ENCODE measurements around the gene PPP6R1.
A peak's percentile ranks its signal among the peaks of the same experiment; 100 is the strongest.

The PPP6R1 gene

GRCh38 chr19:55279770-55280643 lies 21.2 kb upstream of the PPP6R1 start, which contains the start of gene HSPBP1:
TSS of gene HSPBP1 (minus strand) at chr19:55280110. CDS start at chr19:55279608, 502 bp downstream.
- DNase-seq = peak; percentile 98

DNA sequence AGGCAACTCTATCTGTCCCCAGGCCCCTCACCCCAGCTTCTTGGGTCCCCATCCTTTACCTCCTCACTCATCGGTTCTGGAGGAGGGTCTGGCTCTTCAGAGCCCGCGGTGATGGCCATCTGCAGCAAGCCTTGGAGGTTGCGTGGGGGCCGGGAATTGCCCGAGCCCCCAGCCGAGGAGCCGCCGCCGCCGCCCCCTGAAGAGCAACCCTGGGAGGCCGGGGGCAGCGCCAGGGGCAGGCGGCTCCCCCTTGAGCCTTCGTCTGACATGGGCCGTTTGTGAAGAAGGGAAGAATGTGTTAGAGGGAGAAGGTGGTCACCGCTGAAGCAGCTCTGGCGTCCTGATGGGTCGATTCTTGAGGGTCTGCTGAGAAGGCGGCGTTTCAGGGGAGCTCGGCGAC lies 20.5 kb upstream of the PPP6R1 start:
- DNase-seq = no peak

- DNase-seq = no peak
These were observed 19.7 kb upstream of the PPP6R1 start for GRCh38 chr19:55278391-55279135.

DNA sequence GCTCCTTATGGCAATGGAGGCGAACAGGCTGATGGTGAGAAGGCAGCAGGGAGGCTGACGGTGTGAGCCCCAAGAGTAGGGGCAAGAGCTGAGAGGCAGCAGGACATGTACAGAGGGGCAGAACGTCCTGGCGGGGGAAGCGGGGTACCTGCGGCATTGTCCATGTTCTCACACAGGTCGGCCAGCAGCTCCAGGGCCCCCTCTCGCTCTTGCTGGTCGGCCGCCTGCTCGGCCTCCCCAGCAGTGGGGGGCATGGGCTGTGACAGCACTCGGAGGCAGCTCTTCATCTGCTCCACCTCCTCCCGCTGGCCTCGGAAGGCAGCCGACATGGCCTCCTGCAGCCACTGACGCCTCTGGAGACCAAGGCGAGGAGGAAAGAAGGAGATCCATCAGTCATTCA lies 18.7 kb upstream of the PPP6R1 start:
- DNase-seq = no peak

DNA sequence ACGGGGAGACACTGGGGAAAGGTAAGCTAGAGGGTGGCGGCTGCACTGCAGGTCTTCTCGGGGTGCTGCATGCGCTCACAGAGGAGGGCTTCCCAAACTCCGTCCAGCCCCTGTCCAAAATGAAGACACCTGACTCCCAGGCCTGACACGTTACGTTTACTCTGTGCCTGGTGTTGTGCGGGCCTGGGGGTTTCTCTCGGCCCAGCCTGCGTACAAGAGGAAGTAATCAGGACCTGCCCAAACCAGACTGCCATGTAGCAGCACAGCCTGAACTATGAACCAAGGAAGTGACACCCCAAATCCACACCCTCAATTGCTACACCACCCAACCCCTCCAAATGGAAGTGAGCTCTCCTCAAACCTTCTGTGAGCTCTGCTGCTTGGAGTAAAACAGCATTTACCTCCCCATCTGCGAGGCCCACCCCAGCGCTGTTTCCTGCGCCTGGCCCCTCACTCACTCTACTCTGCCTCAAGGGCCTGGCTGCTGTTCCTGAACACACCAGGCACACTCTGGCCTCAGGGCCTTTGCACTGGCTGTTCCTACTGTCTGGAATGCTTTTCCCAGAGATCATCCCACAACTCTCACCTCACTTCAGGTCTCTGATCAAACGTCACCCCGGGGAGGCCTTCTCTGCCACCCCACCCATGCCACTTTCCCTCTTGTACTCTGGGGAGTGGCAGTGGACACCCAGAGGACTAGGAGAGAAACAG lies 18.1 kb upstream of the PPP6R1 start:
- no peak for DNase-seq

GRCh38 chr19:55275851-55276719 lies 17.3 kb upstream of the PPP6R1 start:
- DNase-seq = peak; percentile 47

DNA sequence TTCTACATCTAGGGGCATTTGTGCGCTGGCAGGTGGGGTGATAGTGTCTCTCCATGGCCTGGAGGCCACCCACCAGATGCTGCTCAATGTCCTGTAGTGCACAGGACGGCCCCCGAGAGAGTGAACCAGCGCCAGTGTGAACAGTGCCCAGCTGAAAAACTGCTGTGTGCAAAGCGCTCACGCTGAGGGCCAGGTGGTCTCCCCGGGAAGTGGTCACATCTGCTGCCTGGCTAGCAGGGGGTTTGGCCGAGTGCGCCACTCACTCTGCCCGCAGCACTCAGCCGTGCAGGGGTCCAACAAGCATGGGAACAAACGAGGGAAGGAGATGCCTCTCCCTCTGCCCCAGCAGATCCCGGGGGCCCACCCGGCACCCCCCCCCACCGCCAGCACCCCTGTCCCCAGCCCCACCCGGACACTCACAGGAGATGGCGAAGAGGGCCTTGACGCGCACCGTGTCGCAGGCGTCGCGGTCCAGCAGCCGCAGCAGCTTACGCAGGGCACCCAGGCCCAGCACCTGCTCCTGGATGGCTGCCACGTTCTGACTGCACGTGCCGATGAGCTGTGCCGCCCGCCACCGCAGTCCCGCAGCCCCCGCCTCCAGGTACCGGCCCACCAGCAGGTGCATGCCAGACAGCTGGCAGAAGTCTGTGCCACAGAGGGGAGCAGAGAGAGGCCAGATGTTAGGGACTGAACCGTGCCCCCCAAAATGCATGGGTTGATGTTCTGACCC lies 15.3 kb upstream of the PPP6R1 start:
- DNase-seq = no peak

GRCh38 chr19:55272142-55272541 lies 13.3 kb upstream of the PPP6R1 start:
- no peak for DNase-seq

- DNase-seq = no peak
These were observed 11.5 kb upstream of the PPP6R1 start for GRCh38 chr19:55270172-55270942.

- DNase-seq = no peak
These were observed 10.5 kb upstream of the PPP6R1 start for GRCh38 chr19:55269299-55269698.

DNA sequence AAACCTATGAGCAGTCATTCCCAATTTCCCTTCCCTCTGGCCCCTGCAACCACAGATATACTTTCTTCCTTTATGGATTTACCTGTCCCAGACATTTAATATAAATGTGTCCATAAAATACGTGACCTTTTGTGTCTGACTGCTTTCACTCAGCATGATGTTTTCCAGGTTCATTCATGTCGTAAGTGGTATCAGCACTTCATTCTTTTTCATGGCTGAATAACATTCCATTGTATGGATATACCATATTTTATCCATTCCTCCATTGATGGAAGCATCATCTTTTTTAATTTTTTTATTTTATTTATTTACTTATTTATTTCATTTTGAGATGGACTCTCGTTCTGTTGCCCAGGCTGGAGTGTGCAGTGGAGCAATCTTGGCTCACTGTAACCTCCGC lies 8.0 kb upstream of the PPP6R1 start:
- no peak for DNase-seq

GRCh38 chr19:55266404-55266803 lies 7.6 kb upstream of the PPP6R1 start:
- DNase-seq = no peak

- no peak for DNase-seq
These were observed 7.0 kb upstream of the PPP6R1 start for GRCh38 chr19:55265723-55266386.

DNA sequence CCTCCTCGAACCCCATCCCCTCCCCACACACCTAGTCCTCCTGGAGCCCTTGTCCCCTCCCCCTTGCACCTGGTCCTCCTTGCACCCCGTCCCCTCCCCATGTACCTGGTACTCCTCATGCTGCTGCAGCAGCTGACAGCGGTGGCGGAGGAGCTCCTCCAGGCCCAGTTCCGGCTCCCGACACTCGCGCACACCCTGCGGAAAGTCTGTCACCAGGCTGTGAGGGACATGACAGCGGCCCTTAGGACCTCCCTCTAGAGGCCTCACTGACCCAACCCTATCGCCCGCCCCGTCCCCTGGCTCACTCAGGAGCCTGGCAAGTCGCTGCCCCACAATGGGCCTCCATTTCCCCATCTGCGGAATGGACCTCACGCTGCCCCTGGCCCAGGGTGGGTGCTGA lies 6.4 kb upstream of the PPP6R1 start:
- no peak for DNase-seq

DNA sequence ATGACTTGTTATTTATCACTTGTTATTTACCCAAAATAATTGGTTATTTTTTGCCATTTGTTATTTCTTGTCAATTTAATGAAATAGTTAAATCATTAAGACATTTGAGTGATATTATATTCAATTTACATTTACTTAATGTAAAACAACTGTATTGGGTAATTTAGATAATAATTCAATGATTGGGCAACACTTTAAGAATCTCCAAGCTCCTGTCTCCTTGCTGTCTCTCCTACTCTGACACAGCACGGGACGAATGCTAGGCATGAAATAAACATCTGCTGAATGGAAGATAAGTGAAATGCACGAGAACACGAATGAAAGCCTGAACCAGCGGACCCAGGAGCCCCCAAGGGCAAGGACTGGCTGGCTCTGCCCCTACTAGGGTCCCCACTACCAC lies 5.7 kb upstream of the PPP6R1 start:
- no peak for DNase-seq

- no peak for DNase-seq
These were observed 3.5 kb upstream of the PPP6R1 start for GRCh38 chr19:55262359-55262758.

DNA sequence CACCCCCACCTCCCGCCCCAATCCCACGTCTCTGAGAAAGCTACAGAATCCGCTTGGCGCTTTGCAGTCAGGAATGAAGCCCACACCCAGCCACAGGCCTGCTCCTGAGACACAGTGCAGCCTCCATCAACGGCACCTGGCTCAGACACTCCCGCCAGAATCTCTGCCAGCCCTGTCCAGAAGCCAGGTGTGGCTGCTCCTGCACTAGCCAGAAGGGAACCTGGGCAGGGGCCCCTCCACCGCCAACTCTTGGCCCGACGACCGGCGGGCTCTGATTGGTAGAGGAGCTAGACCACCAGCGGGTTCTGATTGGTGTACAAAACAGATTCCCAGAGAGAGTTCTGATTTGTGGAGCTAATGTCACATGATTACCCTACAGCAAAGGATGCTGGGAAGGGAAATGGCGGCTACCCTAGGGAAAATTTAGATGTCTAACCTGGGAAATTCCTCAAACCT lies 2.9 kb upstream of the PPP6R1 start:
- no peak for DNase-seq

DNA sequence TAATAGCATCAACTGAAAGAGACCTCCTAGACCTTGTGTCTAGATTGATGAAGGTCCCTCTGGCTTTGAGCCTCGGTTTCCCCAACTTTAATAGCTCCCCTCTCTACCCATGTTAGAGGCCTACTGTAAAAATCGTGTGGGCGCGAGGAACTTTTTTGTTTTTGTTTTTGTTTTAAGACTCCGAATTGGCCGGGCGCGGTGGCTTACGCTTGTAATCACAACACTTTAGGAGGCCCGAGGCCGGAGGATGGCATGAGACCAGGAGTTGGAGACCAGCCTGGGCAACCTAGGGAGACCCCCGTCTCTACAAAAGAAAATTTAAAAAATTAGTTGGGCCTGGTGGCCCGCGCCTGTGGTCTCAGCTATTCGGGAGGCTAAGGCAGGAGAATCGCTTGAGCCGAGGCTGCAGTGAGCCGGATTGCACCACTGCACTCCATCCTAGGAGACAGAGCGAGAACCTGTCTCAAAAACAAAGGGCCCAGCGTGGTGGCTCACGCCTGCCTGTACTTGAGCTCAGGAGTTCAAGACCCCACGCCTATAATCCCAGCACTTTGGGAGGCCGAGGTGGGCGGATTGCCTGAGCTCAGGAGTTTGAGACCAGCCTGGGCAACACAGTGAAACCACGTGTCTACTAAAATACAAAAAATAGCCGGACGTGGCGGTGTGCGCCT lies 858 bp upstream of the PPP6R1 start:
- DNase-seq = no peak

GRCh38 chr19:55258476-55258827 lies 365 bp downstream of the PPP6R1 start:
- DNase-seq = peak; percentile 44

All from activated CD4-positive, alpha-beta T cell treated with anti-CD3 and anti-CD28 coated beads, Interleukin-10, Interleukin-2, amounts not matched to agents 100 ng/mL and 50 ng/mL, durations not matched to agents 16 hours and 8 hours (primary cell).